Mucosa of stomach (tissue), 1 donor: ENCODE data around the gene EMC1.
"Not testable (repeated sequence)": the region's sequence is repeated elsewhere in the genome, so short reads cannot be mapped to it uniquely, and the experiment has no call there.

Experiments
- H3K27me3 ChIP-seq: one replicate; pipeline ENCODE4 v1.7.0; 2013; ENCODE audit warnings: mild to moderate bottlenecking, low read length; ENCODE audit not compliant: control insufficient read depth, insufficient read depth
- H3K36me3 ChIP-seq: one replicate; pipeline ENCODE4 v1.7.0; 2013; ENCODE audit warnings: low read length; ENCODE audit not compliant: control insufficient read depth, insufficient read depth
- H3K4me1 ChIP-seq: one replicate; pipeline ENCODE4 v1.7.0; 2013; ENCODE audit warnings: mild to moderate bottlenecking, low read length; ENCODE audit not compliant: control insufficient read depth, insufficient read depth
- H3K4me3 ChIP-seq: one replicate; pipeline ENCODE4 v1.7.0; 2013; ENCODE audit warnings: low read length
- H3K9ac ChIP-seq: one replicate; pipeline ENCODE4 v1.7.0; 2013; ENCODE audit warnings: mild to moderate bottlenecking, low read length, moderate library complexity
- H3K9me3 ChIP-seq: one replicate; pipeline ENCODE4 v1.7.0; 2013; ENCODE audit warnings: mild to moderate bottlenecking, low read length, moderate library complexity; ENCODE audit not compliant: control insufficient read depth
- donor health status: Pancreatic carcinoma.

EMC1 gene

GRCh38 chr1:19251305-19252196 is at the start of gene EMC1, which contains the start of gene MRTO4:
TSS of gene EMC1 (minus strand) at chr1:19251524. CDS start at chr1:19251509, 15 bp downstream.
TSS of gene MRTO4 (plus strand) at chr1:19251805. CDS start at chr1:19251836, 31 bp downstream.
- peaks cover 15% of the 10 kb centered on the region for H3K4me1 ChIP-seq
- H3K27me3 ChIP-seq = no peaks in the 10 kb centered on the region
- H3K9ac ChIP-seq = peak within 1 kb of the TSS; percentile 82
- H3K36me3 ChIP-seq = no peaks in the 10 kb centered on the region
- H3K9me3 ChIP-seq = no peaks in the 10 kb centered on the region
- peak within 1 kb of the TSS; percentile 68 for H3K4me3 ChIP-seq

GRCh38 chr1:19300211-19300610 is 48.9 kb upstream of the EMC1 start:
- Histone ChIP-seq H3K4me3 (no peak overlapping the region), H3K9ac (no peak overlapping the region), H3K4me1 (no peaks in the 10 kb centered on the region), H3K9me3 (no peaks in the 10 kb centered on the region), H3K27me3 (no peaks in the 10 kb centered on the region), H3K36me3 (no peaks in the 10 kb centered on the region)

- Histone ChIP-seq H3K9me3 (no peaks in the 10 kb centered on the region), H3K27me3 (no peaks in the 10 kb centered on the region), H3K9ac (no peak overlapping the region), H3K4me3 (no peak overlapping the region), H3K36me3 (no peaks in the 10 kb centered on the region), H3K4me1 (peaks cover 3% of the 10 kb centered on the region)
Observed at GRCh38 chr1:19294638-19295037, 43.3 kb upstream of the EMC1 start.

DNA sequence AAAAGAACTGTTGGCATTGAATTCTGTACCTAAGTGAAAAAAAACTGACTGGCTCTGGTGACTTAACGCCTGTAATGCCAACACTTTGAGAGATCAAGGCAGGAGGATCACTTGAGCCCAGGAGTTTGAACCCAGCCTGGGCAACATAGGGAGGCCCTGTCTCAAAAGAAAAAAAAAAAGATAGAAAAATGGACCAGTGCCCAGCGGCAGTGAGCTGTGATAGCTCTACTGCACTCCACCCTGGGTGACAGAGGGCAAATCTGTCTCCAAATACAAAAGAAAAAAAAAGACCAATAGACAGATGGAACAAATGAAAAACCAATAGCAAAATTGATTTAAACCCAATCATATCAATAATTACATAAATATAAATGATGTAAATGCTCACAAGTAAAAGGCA is 37.9 kb upstream of the EMC1 start:
- no peaks in the 10 kb centered on the region for H3K9me3 ChIP-seq

GRCh38 chr1:19288324-19289241 is 37.3 kb upstream of the EMC1 start, which contains the start of gene AKR7A3:
TSS of gene AKR7A3 (minus strand) at chr1:19288770. CDS start at chr1:19288709, 61 bp downstream.
- H3K36me3 ChIP-seq = peaks cover 15% of the 10 kb centered on the region
- peak within 1 kb of the TSS; percentile 78 for H3K4me3 ChIP-seq
- H3K27me3 ChIP-seq, H3K9me3 ChIP-seq: not testable (repeated sequence)
- H3K4me1 ChIP-seq = peaks cover 43% of the 10 kb centered on the region
- H3K9ac ChIP-seq = peak within 1 kb of the TSS; percentile 74

More for the DNA sequence above, 37.9 kb upstream of the EMC1 start:
- H3K36me3 ChIP-seq = peaks cover 9% of the 10 kb centered on the region
- H3K27me3 ChIP-seq = no peaks in the 10 kb centered on the region
- peak overlapping the region; percentile 72 for H3K4me3 ChIP-seq
- peak overlapping the region; percentile 74 for H3K9ac ChIP-seq
- peaks cover 38% of the 10 kb centered on the region for H3K4me1 ChIP-seq

DNA sequence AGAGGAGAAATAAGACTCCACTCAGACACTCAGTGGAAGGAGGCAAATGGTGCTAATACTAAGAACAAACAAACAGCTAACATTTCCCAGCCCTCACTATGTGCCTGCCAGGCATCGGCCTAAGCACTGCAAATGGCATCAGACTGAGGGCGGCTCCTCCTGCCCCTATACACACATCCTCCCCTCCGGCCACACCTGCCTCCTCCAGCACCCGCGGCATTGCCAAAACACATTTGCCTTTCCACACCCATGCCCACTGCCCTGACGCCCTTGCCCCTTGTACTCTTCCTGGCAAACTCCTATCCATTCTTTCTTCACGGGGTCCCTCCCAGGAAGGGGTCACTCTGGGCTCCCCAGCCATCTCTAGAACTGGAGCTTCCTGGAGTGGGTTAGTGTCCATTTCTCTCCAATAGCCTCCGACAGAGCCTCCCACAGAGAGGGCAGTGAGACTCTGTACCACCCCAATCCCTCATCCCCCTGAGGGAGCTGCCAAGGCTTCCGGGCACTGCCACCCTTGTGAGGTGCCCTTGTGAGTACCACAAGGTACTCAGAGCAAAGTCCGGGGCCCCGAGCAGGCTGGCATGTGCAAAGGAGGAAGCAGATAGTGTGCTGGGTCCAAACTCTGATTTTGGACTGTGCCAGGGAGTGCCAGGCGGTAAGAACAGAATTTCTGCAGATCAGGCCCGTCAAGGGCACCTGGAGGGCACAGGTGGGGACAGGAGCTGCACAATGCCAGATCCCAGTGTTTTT is 36.3 kb upstream of the EMC1 start:
- no peaks in the 10 kb centered on the region for H3K27me3 ChIP-seq
- no peaks in the 10 kb centered on the region for H3K9me3 ChIP-seq
- peaks cover 43% of the 10 kb centered on the region for H3K4me1 ChIP-seq

DNA sequence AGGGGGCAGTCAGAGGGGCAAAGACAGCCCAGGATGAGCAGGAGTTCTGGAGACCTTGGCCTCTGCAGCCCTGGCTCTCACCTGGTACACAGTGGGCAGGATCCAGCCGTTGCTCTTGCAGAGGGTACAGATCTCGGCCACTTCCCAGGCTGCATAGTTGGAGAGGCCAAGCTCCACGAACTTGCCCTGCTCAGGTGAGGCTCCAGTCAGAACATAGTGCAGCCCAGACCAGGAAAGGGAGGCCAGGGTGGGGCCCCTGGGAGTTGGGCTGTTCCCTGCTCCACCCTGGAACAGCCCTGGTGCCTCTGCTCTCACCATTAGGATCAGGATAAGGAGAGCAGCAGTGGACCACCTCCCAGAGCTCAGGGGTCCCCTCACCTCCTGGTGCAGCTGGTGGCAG is 34.5 kb upstream of the EMC1 start:
- H3K9ac ChIP-seq = peak overlapping the region; percentile 47
- H3K27me3 ChIP-seq, H3K4me3 ChIP-seq, H3K9me3 ChIP-seq: not testable (repeated sequence)
- peaks cover 15% of the 10 kb centered on the region for H3K36me3 ChIP-seq
- peaks cover 43% of the 10 kb centered on the region for H3K4me1 ChIP-seq

More for the DNA sequence above, 36.3 kb upstream of the EMC1 start:
- peaks cover 15% of the 10 kb centered on the region for H3K36me3 ChIP-seq
- peak overlapping the region; percentile 57 for H3K9ac ChIP-seq
- peak overlapping the region; percentile 78 for H3K4me3 ChIP-seq

DNA sequence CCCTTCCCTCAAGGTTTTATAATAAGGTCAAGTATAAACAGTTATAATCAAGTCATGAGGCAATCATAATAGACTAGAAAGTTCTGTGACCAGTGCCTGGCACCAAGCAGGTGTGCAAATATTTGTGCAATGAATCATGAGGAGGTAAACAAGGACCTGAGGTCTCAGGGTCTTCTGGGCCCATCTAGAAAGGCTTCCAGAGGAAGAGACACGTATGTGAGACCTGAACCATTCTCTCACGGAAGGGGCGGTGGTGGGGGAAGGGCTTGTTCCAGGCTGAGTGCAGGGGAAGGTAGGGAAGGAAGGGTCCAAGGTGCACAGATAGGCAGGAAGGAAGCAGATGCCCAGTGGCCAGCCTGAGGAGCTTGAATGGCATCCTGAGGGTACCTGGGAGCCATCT is 34.0 kb upstream of the EMC1 start:
- not testable (repeated sequence) for H3K9me3 ChIP-seq, H3K9ac ChIP-seq, H3K4me3 ChIP-seq, H3K27me3 ChIP-seq
- Histone ChIP-seq H3K4me1 (peaks cover 43% of the 10 kb centered on the region), H3K36me3 (peaks cover 15% of the 10 kb centered on the region)

DNA sequence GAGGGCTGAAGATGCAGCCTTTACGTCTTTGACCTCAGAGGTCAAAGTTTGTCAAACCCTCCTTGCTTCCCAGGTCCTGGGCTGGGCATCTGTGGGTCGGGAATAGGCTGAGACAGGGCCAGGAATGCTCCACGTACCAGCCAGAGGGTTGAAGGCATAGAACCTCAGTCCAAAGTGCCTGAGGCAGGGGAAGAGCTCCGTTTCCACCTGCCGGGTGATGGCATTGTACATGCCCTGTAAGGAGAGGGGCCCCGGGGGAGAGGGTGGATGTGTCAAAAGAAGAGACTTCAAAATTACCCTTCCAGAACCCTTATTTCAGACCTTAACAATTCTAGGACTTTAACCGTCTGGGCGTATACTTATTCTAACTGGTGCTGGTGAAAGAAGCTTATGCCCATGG is 33.6 kb upstream of the EMC1 start:
- Histone ChIP-seq H3K9ac (no peak overlapping the region), H3K9me3 (no peaks in the 10 kb centered on the region), H3K36me3 (peaks cover 15% of the 10 kb centered on the region), H3K27me3 (no peaks in the 10 kb centered on the region), H3K4me3 (no peak overlapping the region), H3K4me1 (peaks cover 43% of the 10 kb centered on the region)

- H3K9ac ChIP-seq = no peak overlapping the region
- H3K36me3 ChIP-seq = peaks cover 15% of the 10 kb centered on the region
- no peak overlapping the region for H3K4me3 ChIP-seq
- H3K27me3 ChIP-seq = no peaks in the 10 kb centered on the region
- H3K4me1 ChIP-seq = peaks cover 33% of the 10 kb centered on the region
- no peaks in the 10 kb centered on the region for H3K9me3 ChIP-seq
Observed at GRCh38 chr1:19283891-19284290, 32.6 kb upstream of the EMC1 start.

DNA sequence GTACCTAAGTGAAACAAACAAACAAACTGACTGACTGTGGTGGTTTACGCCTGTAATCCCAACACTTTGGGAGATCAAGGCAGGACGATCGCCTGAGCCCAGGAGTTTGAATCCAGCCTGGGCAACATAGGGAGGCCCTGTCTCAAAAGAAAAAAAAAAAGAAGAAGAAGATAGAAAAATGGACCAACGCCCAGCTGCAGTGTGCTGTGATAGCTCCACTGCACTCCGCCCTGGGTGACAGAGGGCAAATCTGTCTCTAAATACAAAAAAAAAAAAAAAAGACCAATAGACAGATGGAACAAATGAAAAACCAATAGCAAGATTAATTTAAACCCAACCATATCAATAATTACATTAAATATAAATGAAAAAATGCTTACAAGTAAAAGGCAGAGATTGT is 23.3 kb upstream of the EMC1 start:
- Histone ChIP-seq H3K4me3 (no peak overlapping the region), H3K27me3 (no peaks in the 10 kb centered on the region), H3K9ac (no peak overlapping the region), H3K9me3 (no peaks in the 10 kb centered on the region), H3K4me1 (peaks cover 32% of the 10 kb centered on the region), H3K36me3 (no peaks in the 10 kb centered on the region)
